COR-L47 (cell line): ENCODE measurements around the gene BLM.
A peak's percentile ranks its signal among the peaks of the same experiment; 100 is the strongest.
"Not testable (repeated sequence)": the region's sequence is repeated elsewhere in the genome, so short reads cannot be mapped to it uniquely, and the experiment has no call there.

ENCODE experiments used
- DNase-seq: peaks from one replicate; lab custom pipeline; 2025; lab: John Stamatoyannopoulos, UW

Gene BLM

DNA sequence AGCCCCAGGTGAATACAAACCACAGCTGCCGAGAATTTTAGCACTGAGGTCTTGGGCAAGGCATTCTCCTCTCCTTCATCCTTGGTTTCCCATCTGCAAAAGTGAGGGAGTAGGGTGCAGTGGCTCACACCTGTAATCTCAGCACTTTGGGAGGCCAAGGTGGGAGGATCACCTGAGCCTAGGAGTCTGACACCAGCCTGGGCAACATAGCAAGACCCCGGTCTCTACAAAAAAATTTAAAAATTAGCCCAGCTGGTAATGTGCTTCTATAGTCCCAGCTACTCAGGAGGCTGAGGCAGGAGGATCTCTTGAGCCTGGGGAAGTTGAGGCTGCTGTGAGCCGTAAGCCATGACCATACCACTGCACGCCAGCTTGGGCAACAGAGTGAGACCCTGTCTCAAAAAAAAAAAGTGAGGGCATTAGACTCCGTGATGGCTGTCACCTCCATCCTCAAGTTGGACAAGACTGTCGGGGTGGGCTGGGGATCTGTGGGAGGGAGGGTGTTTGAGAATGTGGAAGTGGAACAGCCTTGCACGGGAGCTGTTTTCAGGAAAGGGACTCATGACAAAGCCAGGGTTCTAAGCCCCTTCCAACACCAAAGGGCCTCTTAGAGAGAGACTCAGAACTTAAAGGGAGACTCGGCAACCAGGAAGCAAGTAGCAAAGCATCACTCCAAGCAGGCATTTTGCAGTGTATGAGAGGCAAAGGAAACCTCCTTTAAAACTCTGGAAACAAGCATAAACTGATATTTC is 105.2 kb downstream of the BLM start:
- DNase-seq = no peak

- DNase-seq = no peak
Measured at GRCh38 chr15:90823455-90823974, 106.4 kb downstream of the BLM start.

- DNase-seq = not testable (repeated sequence)
Measured at GRCh38 chr15:90825115-90825899, 108.2 kb downstream of the BLM start.

DNA sequence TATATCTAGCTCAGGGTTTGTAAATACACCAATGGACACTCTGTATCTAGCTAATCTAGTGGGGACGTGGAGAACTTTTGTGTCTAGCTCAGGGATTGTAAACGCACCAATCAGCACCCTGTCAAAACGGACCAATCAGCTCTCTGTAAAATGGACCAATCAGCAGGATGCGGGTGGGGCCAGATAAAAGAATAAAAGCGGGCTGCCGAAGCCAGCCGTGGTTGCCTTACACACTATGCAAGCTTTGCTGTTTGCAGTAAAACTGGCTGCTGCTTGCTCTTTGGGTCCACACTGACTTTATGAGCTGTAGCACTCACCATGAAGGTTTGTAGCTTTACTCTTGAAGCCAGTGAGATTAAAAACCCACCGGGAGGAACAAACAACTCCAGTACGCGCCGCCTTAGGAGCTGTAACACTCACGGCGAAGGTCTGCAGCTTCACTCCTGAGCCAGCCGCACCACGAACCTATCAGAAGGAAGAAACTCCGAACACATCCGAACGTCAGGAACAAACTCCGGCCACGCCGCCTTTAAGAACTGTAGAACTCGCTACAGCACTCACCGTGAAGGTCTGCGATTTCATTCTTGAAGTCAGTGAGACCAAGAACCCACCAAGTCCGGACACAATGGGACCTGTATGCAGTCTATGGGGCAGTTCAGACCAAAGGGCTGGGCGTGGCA is 109.2 kb downstream of the BLM start:
- DNase-seq = not testable (repeated sequence)

- DNase-seq = no peak
Measured at GRCh38 chr15:90826886-90827435, 109.8 kb downstream of the BLM start.

DNA sequence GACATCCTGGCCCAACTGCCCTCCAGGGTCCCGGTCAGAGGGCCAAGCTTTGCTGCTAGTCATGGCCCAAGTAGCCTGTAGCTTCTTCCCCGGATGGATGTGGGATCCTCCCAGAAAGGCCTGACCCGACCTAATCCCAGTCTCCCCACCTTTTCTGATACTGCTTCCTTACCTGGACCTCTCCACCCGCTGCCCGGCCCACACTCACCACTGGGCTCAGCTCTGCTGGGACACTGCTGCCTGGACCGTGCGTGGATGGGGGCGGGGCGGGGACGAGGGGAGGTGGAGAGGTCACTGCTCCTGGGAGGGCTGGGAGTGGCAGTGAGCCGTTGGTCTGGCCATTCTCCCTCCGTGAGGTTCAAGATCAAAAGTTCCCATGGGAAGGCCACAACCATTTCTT is 111.0 kb downstream of the BLM start:
- no peak for DNase-seq

- DNase-seq = no peak
Measured at GRCh38 chr15:90829126-90829525, 112.0 kb downstream of the BLM start.

GRCh38 chr15:90829942-90830440 is 112.8 kb downstream of the BLM start:
- DNase-seq = no peak

DNA sequence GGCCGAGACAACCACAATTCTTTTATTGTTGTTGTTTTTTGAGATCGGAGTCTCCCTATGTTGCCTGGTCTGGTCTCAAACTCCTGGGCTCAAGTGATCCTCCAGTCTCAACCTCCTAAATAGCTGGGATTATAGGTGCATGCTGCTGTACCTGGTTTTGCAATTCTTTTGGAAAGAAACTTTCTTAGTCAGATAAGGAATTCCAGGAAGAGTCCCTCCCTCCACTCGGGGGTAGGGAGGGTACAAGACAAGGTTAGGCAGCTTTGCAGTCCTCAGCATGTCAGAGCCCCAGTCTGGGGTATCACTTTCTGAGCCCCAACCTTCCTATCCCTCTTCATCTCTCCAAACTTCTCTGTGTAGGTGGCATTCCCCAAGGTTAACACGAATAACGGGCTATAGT is 117.5 kb downstream of the BLM start:
- no peak for DNase-seq

DNA sequence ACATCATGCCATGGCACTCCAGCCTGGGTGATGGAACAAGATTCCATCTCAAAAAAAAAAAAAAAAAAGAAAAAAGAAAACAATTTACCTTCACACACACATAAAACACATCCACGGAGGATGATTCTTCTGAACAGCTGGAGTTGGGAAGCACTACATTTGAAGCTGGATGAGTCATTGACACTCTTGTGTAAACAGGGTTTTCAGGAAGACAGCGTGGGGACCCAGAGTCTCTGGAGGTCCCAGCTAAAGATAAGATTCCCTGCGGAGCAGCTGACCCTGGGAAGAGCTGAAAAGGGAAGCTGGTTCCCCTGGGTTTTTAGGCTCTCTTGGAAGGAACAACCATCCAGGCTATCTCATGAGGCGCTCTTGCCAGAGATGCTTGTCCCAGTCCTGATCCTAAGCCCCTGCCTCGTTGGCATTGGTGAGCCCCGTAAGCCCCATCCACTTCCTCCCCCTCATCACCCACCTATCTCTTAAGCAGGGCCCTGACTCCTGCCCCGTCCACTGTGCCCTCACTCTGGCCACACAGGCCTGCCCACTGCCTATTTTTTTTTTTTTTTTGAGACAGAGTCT is 119.2 kb downstream of the BLM start:
- DNase-seq = no peak

GRCh38 chr15:90837094-90837493 is 119.9 kb downstream of the BLM start:
- no peak for DNase-seq

GRCh38 chr15:90838139-90838538 is 121.0 kb downstream of the BLM start:
- DNase-seq = no peak

DNA sequence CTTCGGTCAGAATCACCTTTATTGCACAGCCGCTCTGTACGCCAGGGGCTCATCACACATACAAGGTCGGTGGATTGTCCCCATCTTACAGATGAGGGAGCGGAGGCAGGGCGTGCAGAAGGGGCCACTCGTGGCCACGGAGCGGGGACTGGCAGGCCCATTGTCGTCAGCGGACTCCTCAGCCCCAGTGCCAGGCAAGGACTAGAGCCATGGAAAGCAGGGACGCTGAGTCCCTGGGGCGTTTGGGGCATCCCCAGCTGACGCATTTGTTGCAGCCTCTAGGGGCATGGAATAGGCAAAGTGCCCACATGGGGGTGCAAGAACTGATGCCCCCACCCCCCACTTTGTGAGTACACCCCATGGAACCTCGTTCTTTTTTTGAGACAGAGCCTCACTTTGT is 121.4 kb downstream of the BLM start:
- DNase-seq = no peak

DNA sequence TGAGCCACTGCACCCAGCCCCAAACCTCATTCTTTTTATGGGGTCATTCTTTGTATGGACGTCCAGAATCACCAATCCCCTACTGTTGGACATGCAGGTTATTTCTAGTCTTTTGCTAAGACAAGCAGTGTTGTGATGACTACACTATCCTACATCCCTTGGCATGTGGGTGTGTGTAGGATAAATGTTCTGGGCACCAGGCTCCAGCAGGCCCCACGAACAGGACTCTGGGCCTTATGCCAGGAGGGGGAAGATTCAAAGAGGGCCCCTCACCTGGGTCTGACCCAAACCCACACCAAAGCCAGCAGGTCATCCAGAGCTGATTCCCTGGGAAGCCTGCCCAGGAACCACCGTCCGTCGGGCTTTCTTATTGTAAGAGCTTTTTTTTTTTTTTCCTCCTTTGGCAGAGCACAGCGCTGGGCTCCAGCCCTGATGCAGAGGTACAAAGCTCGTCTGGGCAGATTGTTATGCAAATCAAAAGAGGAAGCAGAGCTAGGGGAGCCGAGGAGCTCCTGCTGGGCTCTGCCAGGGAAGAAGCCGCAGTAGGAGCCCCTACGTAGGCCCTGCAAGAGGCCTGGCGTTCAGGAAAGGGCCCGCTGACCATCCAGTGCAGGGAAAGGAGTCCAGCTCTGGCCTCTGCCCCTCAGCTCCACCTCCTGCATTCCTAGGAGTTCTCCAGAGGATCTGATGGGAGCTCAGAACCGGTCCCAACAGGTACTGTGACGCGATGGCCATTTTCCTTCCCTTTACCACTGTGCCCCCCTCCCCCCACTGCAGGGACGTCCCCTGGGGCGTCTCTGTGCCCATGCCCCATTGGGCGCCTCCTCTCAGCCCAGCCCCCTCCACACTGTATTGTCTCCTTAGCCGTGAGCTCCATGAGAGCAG is 122.3 kb downstream of the BLM start:
- DNase-seq = peak; percentile 40

DNA sequence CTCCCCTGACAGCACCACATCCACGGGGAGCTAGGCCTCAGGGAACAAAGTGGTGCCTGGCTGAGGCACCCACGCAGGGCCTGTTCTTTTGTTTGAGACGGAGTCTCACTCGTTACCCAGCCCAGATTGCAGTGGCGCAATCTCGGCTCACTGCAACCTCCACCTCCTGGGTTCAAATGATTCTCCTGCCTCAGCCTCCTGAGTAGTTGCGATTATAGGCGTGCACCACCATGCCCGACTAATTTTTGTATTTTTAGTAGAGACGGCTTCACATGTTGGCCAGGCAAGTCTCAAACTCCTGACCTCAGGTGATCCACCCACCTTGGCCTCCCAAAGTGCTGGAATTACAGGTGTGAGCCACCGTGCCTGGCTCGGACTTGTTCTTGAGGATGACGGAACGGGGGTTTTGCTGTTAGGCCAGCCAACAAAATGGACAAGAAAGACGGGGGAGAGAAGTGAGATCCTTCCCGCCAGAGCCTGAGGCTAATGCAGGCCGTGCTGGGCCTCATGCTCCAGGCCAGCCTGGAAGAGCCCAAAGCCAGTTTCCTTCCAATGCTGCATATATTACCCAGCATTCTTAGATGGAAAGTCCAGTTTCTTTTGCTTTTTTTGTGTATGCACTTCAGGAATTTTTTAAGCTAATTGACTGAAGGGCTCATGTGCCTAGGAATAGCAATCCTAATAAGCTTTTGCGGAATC is 123.2 kb downstream of the BLM start:
- no peak for DNase-seq

- no peak for DNase-seq
Measured at GRCh38 chr15:90840954-90841353, 123.8 kb downstream of the BLM start.

DNA sequence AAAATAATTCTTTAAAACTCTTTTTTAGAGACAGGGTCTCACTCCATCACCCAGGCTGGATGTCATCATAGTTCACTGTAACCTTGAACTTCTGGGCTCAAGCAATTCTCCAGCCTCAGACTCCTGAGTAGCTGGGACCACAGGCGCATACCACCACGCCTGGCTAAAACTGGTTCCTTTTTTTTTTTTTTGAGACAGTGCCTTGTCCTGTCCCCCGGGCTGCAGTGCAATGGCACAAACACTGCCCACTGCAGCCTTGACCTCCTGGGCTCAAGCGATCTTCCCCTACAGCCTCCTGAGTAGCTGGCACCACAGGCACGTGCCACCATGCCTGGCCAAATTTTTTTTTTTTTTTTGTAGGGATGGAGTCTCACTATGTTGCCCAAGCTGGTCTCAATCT is 127.5 kb downstream of the BLM start:
- no peak for DNase-seq

DNA sequence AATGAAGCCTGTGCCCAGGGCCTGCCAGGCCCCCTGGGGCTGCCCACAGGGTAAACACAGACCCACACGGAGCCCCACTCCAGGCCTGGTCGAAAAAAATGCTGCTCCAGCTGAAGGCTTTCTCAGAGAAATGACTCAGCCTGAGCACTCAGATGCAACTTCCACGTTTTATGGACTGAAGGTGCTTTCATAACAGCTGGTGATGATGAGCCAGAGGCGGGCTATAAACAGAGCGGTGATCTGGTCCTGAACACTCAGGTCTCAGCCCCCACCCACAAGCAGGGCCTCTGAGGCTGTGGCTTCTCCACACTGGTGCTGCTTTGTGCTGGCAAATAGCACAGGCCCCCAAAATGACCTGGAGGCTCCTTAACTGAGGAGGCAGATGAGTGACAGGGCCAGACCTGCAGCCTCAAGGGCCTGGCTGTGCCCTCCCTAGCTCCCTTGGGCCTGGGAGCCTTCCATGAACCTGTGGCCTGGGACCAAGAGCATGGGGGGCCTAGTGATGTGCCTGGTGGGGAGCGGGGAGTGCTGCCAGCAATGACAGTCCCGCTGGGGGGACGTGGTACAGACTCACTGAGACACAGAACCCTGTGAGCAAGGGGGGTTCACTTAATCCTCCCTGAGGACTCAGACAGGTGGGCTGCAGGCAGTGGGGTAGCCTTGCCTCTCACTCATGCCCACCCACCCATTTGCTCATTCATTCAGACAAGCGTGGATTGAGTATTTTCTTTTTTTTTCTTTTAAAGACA is 128.2 kb downstream of the BLM start:
- DNase-seq = no peak

GRCh38 chr15:90849424-90849823 is 132.3 kb downstream of the BLM start:
- DNase-seq = not testable (repeated sequence)
